Esophagus muscularis mucosa (tissue), 4 donors: Measurements from ENCODE around the gene UQCR10. TPM values are rescaled to one million over a fixed set of nuclear protein-coding genes. Genes with fewer than 3 reads are reported as not detected.

ENCODE experiments used
- DNase-seq: peaks from one replicate; pipeline ENCODE4 v3.0.0-alpha.2; 2017; ENCODE audit errors: extremely low spot score
- H3K27ac ChIP-seq, 4 donors: fragments of 200-600 bp; sonication (generic); replicated peaks in 1 of 4; 1 replicate in 3 of 4; 2 replicates in 1 of 4; pipeline ENCODE4 v1.5.1; 2016 to 2019; ENCODE audit warnings: mild to moderate bottlenecking in 1 of 4
- H3K27me3 ChIP-seq, 4 donors: fragments of 200-600 bp; sonication (generic); one replicate each; pipeline versions ENCODE4 v1.5.1 to v1.6.0; 2016 to 2019
- H3K36me3 ChIP-seq, 4 donors: fragments of 200-600 bp; sonication (generic); one replicate each; pipeline ENCODE4 v1.5.1; 2016 to 2019
- H3K4me1 ChIP-seq, 4 donors: fragments of 200-600 bp; sonication (generic); one replicate each; pipeline ENCODE4 v1.5.1; 2016 to 2019
- H3K4me3 ChIP-seq, 4 donors: fragments of 200-600 bp; sonication (generic); 1 replicate in 2 of 4; 2 replicates in 2 of 4; pipeline ENCODE4 v1.5.1; 2016 to 2019; ENCODE audit warnings: mild to moderate bottlenecking in 4 of 4, moderate library complexity in 1 of 4
- H3K9me3 ChIP-seq, 4 donors: fragments of 200-600 bp; sonication (generic); 1 replicate in 3 of 4; 2 replicates in 1 of 4; pipeline ENCODE4 v1.5.1; 2016 to 2019
- EP300 ChIP-seq: sonication (generic); formaldehyde crosslinking; IDR thresholded peaks from one replicate; pipeline ENCODE4 v1.6.1; 2017; ENCODE audit warnings: antibody characterized with exemption
- POLR2A ChIP-seq: fragments of 450-650 bp; IDR thresholded peaks from one replicate; pipeline ENCODE4 v1.6.1; 2017; ENCODE audit warnings: antibody characterized with exemption, moderate library complexity, mild to moderate bottlenecking, low read depth
- POLR2AphosphoS5 ChIP-seq, 2 donors: sonication (generic); formaldehyde crosslinking; IDR thresholded peaks; one replicate each; pipeline ENCODE4 v1.6.1; 2017; ENCODE audit warnings: antibody characterized with exemption in 2 of 2
- WGBS: methylation state at CpG from one replicate; pipeline ENCODE4 v1.1.5; 2018; 5-methylcytosine and 5-hydroxymethylcytosine counted together
- intact Hi-C: fragments of 100-400 bp; cut with DNase I; formaldehyde crosslinking; loops from one replicate; pipeline ENCODE4 v1.15.1; 2023
- total RNA-seq, 4 donors: library from RNA; depleted of rRNA; stranded (reverse); fragments of >200 nt; gene quantifications; one replicate each; pipeline versions ENCODE4 v1.1.0 to v1.2.1, GENCODE V29; 2016
- TF ChIP-seq, protein P1 (sequence below), 3 experiments: fragments of 200-600 bp in 2 of 3; fragments of 450-650 bp in 1 of 3; sonication (generic) in 2 of 3; IDR thresholded peaks; one replicate each; pipeline ENCODE4 v1.5.1; 2017 to 2019; ENCODE audit warnings: antibody characterized with exemption in 3 of 3, mild to moderate bottlenecking in 2 of 3, moderate library complexity in 1 of 3

The UQCR10 gene
- total RNA-seq, 4 donors from 2014 or later, result 57.5 to 81.7 (median 59.0) TPM

DNA sequence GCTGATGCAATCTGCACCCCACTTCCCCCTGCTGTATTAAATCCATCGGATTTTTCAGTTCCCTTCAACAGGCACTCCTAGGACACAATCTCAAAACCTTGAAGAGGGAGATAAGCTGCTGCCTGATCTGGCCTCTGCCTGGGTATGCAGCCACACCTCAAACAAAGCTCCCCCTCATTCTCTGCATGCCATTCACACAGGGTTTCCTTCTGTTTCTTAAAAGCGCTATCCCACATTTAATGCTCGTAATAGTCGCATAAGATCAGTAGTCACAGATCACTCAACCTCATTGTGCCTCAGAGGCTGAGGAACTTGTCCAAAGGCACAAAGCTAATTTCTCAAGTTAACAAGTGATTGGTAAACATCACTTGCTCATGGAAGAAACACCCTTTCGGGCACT is 34.0 kb downstream of the UQCR10 start:
- Histone ChIP-seq H3K27me3 (no peaks in the 10 kb centered on the region), H3K4me3 (no peak overlapping the region), H3K4me1 (peaks cover 17 to 31% (median 20%) of the 10 kb centered on the region in 4 donors), H3K9me3 (no peaks in the 10 kb centered on the region), H3K36me3 (peaks cover 55 to 100% (median 92%) of the 10 kb centered on the region in 4 donors), H3K27ac (no peak overlapping the region)
- TF ChIP-seq EP300, result no peak
- no peak for TF ChIP-seq POLR2AphosphoS5 (IDR thresholded peaks at IDR 0.05)
- TF ChIP-seq, protein P1, sequence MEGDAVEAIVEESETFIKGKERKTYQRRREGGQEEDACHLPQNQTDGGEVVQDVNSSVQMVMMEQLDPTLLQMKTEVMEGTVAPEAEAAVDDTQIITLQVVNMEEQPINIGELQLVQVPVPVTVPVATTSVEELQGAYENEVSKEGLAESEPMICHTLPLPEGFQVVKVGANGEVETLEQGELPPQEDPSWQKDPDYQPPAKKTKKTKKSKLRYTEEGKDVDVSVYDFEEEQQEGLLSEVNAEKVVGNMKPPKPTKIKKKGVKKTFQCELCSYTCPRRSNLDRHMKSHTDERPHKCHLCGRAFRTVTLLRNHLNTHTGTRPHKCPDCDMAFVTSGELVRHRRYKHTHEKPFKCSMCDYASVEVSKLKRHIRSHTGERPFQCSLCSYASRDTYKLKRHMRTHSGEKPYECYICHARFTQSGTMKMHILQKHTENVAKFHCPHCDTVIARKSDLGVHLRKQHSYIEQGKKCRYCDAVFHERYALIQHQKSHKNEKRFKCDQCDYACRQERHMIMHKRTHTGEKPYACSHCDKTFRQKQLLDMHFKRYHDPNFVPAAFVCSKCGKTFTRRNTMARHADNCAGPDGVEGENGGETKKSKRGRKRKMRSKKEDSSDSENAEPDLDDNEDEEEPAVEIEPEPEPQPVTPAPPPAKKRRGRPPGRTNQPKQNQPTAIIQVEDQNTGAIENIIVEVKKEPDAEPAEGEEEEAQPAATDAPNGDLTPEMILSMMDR (IDR thresholded peaks at IDR 0.05), result no peak
- TF ChIP-seq POLR2A, result no peak
- whole genome bisulfite sequencing, result 90% methylated on average over 5 of the region's 5 CpGs
- DNase-seq, result no peak
- intact Hi-C loops, result no loop called here

DNA sequence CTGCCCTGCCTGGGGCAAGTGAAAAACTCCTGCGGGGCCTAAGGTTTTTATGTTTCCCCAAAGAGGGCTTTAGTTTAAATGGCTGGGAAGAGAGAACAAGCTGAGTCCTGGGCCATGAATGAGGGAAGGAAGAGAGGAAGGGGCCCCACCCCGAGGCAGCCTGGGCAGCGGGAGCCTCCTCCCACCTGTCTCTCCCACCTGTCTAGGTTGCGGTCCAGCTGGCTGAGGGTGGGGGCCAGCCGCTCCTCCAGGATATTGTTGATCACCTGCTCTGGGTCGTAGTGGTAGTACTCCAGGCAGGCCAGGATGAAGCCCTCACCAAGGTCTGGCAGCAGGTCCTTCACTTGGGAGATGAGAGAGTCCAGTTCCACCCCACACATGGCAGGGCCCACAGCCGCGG is 34.6 kb downstream of the UQCR10 start:
- H3K27me3 ChIP-seq, result no peaks in the 10 kb centered on the region
- H3K9me3 ChIP-seq, result no peaks in the 10 kb centered on the region
- no peak for TF ChIP-seq POLR2A
- H3K4me1 ChIP-seq, result peaks cover 17 to 31% (median 20%) of the 10 kb centered on the region in 4 donors
- intact Hi-C loops, result no loop called here
- H3K36me3 ChIP-seq, result peaks cover 61 to 100% (median 92%) of the 10 kb centered on the region in 4 donors
- H3K4me3 ChIP-seq, result no peak overlapping the region
- 80% methylated on average over 6 of the region's 8 CpGs for WGBS
- DNase-seq, result no peak
- H3K27ac ChIP-seq, result no peak overlapping the region

DNA sequence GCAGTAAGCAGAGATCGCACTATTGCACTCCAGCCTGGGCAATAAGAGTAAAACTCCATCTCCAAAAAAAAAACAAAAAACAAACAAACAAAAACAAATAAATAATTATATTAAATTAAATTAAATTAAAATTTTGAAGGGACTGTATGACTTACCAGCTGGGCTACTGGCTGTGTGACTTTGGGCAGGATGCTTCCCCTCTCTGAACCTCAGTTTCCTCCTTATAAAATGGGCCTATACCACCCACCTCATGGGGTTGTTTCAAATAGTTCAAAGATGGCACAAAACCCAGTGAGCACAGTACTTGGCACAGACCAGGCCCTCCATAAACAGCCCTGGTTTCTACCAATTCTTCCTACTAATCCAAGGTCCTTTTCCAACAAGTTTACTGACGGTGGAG is 36.0 kb downstream of the UQCR10 start:
- peaks cover 16 to 27% (median 17%) of the 10 kb centered on the region in 4 donors for H3K4me1 ChIP-seq
- H3K4me3 ChIP-seq, result no peak overlapping the region
- H3K27me3 ChIP-seq, result no peaks in the 10 kb centered on the region
- 98% methylated on average over 2 of the region's 2 CpGs for WGBS
- H3K27ac ChIP-seq, result no peak overlapping the region
- intact Hi-C loops, result no loop called here
- DNase-seq, result no peak
- H3K36me3 ChIP-seq, result peaks cover 69 to 100% (median 95%) of the 10 kb centered on the region in 4 donors
- no peaks in the 10 kb centered on the region for H3K9me3 ChIP-seq
- TF ChIP-seq EP300 (no peak), POLR2AphosphoS5 (IDR thresholded peaks at IDR 0.05) (no peak), POLR2A (no peak)
- TF ChIP-seq, protein P1 (IDR thresholded peaks at IDR 0.05), result no peak

DNA sequence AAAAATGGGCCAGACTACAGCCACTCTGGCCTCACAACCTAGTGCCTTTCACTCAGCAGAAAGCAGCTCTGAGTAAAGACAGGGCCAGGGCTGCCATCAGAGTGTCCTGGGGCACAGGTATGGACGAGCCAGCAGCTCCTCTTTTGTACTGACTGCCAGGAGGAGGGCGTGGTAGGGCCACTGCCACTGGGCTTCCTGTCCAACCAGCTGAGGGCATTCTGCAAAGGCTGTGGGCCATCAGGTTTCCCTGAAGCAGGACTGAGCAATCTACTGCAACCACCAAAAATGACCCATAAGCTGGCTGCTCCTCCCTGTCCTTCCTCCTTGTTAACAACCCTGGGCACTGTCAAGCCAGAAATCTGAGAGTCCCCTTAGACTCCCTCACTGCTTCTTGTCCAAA is 37.8 kb downstream of the UQCR10 start:
- DNase-seq, result no peak
- Histone ChIP-seq H3K27me3 (no peaks in the 10 kb centered on the region), H3K27ac (no peak overlapping the region), H3K9me3 (no peaks in the 10 kb centered on the region), H3K4me3 (no peak overlapping the region), H3K4me1 (peaks cover 2 to 10% (median 4%) of the 10 kb centered on the region in 4 donors), H3K36me3 (peaks cover 62 to 96% (median 93%) of the 10 kb centered on the region in 4 donors)
- 100% methylated on average over 2 of the region's 2 CpGs for WGBS
- TF ChIP-seq, protein P1 (IDR thresholded peaks at IDR 0.05), result no peak
- TF ChIP-seq POLR2A, result no peak
- no peak for TF ChIP-seq EP300
- TF ChIP-seq POLR2AphosphoS5 (IDR thresholded peaks at IDR 0.05), result no peak
- intact Hi-C loops, result no loop called here

DNA sequence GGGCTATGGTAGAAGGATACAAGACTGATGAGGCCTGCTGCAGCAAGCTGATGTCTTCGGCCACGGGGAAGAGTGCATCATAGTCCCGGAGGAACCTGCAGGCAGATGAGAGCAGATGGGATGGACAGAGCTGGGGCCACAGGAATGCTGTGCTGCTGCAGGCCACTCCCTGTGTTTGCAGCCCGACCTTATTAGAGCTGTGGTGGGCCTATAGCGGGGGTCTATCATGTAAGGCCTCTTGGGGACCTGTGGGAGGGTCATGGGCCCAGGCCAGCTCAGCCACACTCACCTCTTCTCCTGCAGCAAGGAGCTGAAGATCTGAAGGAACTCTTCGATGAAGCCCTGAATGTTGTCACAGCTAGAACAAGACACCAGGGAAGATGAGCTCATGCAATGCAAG is 39.0 kb downstream of the UQCR10 start:
- Histone ChIP-seq H3K9me3 (no peaks in the 10 kb centered on the region), H3K4me3 (no peak overlapping the region), H3K27ac (no peak overlapping the region), H3K4me1 (peaks cover 0 to 14% (median 12%) of the 10 kb centered on the region in 4 donors), H3K27me3 (no peaks in the 10 kb centered on the region), H3K36me3 (peaks cover 50 to 96% (median 91%) of the 10 kb centered on the region in 4 donors)
- intact Hi-C loops, result no loop called here
- TF ChIP-seq POLR2A, result no peak
- TF ChIP-seq EP300, result no peak
- TF ChIP-seq POLR2AphosphoS5 (IDR thresholded peaks at IDR 0.05), result no peak
- TF ChIP-seq, protein P1 (IDR thresholded peaks at IDR 0.05), result no peak
- WGBS, result 76% methylated on average over 6 of the region's 6 CpGs
- DNase-seq, result no peak
